ENCODE measurements around the gene ARSH. TPM values are rescaled to one million over a fixed set of nuclear protein-coding genes. Genes with fewer than 3 reads are reported as not detected.

The ARSH gene
- total and polyA plus RNA-seq, 10 of the 15 experiments (the other 5 are each of a cell fraction or from before 2014, with no cell fraction given) = 0.12 TPM; not detected in 9

DNA sequence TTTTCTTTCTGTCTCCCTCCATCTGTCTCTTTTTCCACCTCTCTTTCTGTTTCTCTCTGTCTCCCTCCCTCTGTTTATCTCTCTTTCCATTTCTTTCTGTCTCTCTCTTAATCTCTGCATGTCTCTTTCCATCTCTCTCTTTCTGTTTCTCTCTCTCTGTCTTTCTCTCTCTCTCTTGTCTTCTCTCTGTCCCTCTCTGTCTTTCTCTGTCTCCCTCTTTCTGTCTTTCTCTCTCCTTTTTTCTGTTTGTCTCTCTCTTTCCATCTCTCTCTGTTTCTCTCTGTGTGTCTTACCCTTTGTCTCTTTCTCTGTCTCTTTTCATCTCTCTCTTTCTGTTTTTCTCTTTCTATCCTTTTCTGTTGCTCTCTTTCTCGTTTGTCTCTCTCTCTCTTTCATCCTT, 69.6 kb downstream of the ARSH start:
- SMC1A ChIA-PET (ENCODE audit: uncharacterized antibody, unreplicated experiment) = no interaction called here
- Histone ChIP-seq H3K4me1 (ENCODE audit: control insufficient read depth, insufficient read depth, low read length) (no peaks in the 10 kb centered on the region), H3K9ac (ENCODE audit: control insufficient read depth, insufficient read depth, low read length) (no peak overlapping the region), H3K4me2 (ENCODE audit: control insufficient read depth, insufficient read depth) (no peak overlapping the region), H3K27ac (ENCODE audit: control insufficient read depth, insufficient read depth) (no peak overlapping the region), H3K9me3 (replicated peaks; ENCODE audit: control insufficient read depth, insufficient read depth, low read length) (no peaks in the 10 kb centered on the region; the same call in 2 of the 3 replicates), H3K4me3 (no peak overlapping the region), H4K20me1 (ENCODE audit: control insufficient read depth, insufficient read depth) (no peaks in the 10 kb centered on the region), H3K79me2 (ENCODE audit: control insufficient read depth, insufficient read depth, low read length) (no peaks in the 10 kb centered on the region), H2AFZ (ENCODE audit: control insufficient read depth, low read depth, low read length) (no peak overlapping the region), H3K36me3 (ENCODE audit: control insufficient read depth in 2 of 2, insufficient read depth in 2 of 2, low read length in 1 of 2) (no peaks in the 10 kb centered on the region), H3K27me3 (replicated peaks in 1 of 2; ENCODE audit: control insufficient read depth in 2 of 2, insufficient read depth in 2 of 2, low read length in 1 of 2) (no peaks in the 10 kb centered on the region)
- ATAC-seq (no peak), FAIRE-seq (no peak), DNase-seq (ENCODE audit: low read depth, low spot score) (no peak)
- BruUV-seq (replicated peaks) = no TSS peak
- RAD21 ChIA-PET (ENCODE audit: unreplicated experiment) = no interaction called here
- in situ Hi-C loops (cut with MboI) = no loop called here
- CTCF ChIA-PET = no interaction called here
- POLR2A ChIA-PET = no interaction called here
- intact Hi-C loops (cut with micrococcal nuclease; ENCODE audit: unreplicated experiment) = no loop called here
- whole genome bisulfite sequencing (ENCODE audit: insufficient coverage, insufficient replicate concordance, low lambda C conversion rate, missing lambda C conversion rate) = 0% methylated on average over 1 of the region's 1 CpG
- TF ChIP-seq SUZ12 (IDR thresholded peaks at IDR 0.05; ENCODE audit: unreplicated experiment) = no peak
- TF ChIP-seq, protein P1, sequence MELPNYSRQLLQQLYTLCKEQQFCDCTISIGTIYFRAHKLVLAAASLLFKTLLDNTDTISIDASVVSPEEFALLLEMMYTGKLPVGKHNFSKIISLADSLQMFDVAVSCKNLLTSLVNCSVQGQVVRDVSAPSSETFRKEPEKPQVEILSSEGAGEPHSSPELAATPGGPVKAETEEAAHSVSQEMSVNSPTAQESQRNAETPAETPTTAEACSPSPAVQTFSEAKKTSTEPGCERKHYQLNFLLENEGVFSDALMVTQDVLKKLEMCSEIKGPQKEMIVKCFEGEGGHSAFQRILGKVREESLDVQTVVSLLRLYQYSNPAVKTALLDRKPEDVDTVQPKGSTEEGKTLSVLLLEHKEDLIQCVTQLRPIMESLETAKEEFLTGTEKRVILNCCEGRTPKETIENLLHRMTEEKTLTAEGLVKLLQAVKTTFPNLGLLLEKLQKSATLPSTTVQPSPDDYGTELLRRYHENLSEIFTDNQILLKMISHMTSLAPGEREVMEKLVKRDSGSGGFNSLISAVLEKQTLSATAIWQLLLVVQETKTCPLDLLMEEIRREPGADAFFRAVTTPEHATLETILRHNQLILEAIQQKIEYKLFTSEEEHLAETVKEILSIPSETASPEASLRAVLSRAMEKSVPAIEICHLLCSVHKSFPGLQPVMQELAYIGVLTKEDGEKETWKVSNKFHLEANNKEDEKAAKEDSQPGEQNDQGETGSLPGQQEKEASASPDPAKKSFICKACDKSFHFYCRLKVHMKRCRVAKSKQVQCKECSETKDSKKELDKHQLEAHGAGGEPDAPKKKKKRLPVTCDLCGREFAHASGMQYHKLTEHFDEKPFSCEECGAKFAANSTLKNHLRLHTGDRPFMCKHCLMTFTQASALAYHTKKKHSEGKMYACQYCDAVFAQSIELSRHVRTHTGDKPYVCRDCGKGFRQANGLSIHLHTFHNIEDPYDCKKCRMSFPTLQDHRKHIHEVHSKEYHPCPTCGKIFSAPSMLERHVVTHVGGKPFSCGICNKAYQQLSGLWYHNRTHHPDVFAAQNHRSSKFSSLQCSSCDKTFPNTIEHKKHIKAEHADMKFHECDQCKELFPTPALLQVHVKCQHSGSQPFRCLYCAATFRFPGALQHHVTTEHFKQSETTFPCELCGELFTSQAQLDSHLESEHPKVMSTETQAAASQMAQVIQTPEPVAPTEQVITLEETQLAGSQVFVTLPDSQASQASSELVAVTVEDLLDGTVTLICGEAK (IDR thresholded peaks at IDR 0.05; ENCODE audit: borderline replicate concordance) = no peak
- TF ChIP-seq, protein P2, sequence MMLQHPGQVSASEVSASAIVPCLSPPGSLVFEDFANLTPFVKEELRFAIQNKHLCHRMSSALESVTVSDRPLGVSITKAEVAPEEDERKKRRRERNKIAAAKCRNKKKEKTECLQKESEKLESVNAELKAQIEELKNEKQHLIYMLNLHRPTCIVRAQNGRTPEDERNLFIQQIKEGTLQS (IDR thresholded peaks at IDR 0.05; ENCODE audit: borderline replicate concordance, extremely low read depth, low read depth, low read length) = no peak
- TF ChIP-seq, protein P3, sequence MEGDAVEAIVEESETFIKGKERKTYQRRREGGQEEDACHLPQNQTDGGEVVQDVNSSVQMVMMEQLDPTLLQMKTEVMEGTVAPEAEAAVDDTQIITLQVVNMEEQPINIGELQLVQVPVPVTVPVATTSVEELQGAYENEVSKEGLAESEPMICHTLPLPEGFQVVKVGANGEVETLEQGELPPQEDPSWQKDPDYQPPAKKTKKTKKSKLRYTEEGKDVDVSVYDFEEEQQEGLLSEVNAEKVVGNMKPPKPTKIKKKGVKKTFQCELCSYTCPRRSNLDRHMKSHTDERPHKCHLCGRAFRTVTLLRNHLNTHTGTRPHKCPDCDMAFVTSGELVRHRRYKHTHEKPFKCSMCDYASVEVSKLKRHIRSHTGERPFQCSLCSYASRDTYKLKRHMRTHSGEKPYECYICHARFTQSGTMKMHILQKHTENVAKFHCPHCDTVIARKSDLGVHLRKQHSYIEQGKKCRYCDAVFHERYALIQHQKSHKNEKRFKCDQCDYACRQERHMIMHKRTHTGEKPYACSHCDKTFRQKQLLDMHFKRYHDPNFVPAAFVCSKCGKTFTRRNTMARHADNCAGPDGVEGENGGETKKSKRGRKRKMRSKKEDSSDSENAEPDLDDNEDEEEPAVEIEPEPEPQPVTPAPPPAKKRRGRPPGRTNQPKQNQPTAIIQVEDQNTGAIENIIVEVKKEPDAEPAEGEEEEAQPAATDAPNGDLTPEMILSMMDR (IDR thresholded peaks at IDR 0.05 in 2 of 3, conservative IDR thresholded peaks at IDR 0.05 in 1 of 3; ENCODE audit: control insufficient read depth in 2 of 3, extremely low read depth in 1 of 3, insufficient read depth in 1 of 3, low read depth in 3 of 3, low read length in 3 of 3) = no peak
- TF ChIP-seq ETV6 (conservative IDR thresholded peaks at IDR 0.05 in 1 of 2, IDR thresholded peaks at IDR 0.05 in 1 of 2; ENCODE audit: borderline replicate concordance in 1 of 2, low read depth in 1 of 2) = no peak
- no peak for TF ChIP-seq JUNB (IDR thresholded peaks at IDR 0.05)
- no peak for TF ChIP-seq SMC3 (IDR thresholded peaks at IDR 0.05; ENCODE audit: borderline replicate concordance, low read length)
- TF ChIP-seq HCFC1 (IDR thresholded peaks at IDR 0.05; ENCODE audit: low read length) = no peak
- TF ChIP-seq FOXK2 (IDR thresholded peaks at IDR 0.05) = no peak
- no peak for TF ChIP-seq WRNIP1 (IDR thresholded peaks at IDR 0.05; ENCODE audit: borderline replicate concordance, low read depth, low read length)
- no peak for TF ChIP-seq RBBP5 (conservative IDR thresholded peaks at IDR 0.05)
- no peak for TF ChIP-seq HDGF (IDR thresholded peaks at IDR 0.05)
- no peak for TF ChIP-seq IRF4 (IDR thresholded peaks at IDR 0.05; ENCODE audit: low read depth, low read length)
- no peak for TF ChIP-seq SMAD5 (IDR thresholded peaks at IDR 0.05; ENCODE audit: low read depth)
- no peak for TF ChIP-seq RAD51 (IDR thresholded peaks at IDR 0.05)
- TF ChIP-seq, protein P4, sequence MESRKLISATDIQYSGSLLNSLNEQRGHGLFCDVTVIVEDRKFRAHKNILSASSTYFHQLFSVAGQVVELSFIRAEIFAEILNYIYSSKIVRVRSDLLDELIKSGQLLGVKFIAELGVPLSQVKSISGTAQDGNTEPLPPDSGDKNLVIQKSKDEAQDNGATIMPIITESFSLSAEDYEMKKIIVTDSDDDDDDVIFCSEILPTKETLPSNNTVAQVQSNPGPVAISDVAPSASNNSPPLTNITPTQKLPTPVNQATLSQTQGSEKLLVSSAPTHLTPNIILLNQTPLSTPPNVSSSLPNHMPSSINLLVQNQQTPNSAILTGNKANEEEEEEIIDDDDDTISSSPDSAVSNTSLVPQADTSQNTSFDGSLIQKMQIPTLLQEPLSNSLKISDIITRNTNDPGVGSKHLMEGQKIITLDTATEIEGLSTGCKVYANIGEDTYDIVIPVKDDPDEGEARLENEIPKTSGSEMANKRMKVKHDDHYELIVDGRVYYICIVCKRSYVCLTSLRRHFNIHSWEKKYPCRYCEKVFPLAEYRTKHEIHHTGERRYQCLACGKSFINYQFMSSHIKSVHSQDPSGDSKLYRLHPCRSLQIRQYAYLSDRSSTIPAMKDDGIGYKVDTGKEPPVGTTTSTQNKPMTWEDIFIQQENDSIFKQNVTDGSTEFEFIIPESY (IDR thresholded peaks at IDR 0.05) = no peak
- TF ChIP-seq JUND (IDR thresholded peaks at IDR 0.05; ENCODE audit: low read depth, low read length) = no peak
- no peak for TF ChIP-seq PML (IDR thresholded peaks at IDR 0.05; ENCODE audit: low read length)
- TF ChIP-seq RFX5 (IDR thresholded peaks at IDR 0.05; ENCODE audit: low read depth, low read length) = no peak
